CD4-positive, alpha-beta T cell treated with Interleukin-15 for 1 hour (primary cell): Measurements from ENCODE around the gene SRGAP2B.
"Not testable (repeated sequence)": the region's sequence is repeated elsewhere in the genome, so short reads cannot be mapped to it uniquely, and the experiment has no call there.

ENCODE experiments used
- DNase-seq: peaks from one replicate; pipeline ENCODE4 v3.0.0-alpha.2; 2020

The SRGAP2B gene

GRCh38 chr1:144889450-144890115 lies 205.5 kb downstream of the SRGAP2B start:
- DNase-seq = not testable (repeated sequence)

GRCh38 chr1:144883022-144883421 lies 212.1 kb downstream of the SRGAP2B start:
- DNase-seq = not testable (repeated sequence)

GRCh38 chr1:144882343-144882742 lies 212.8 kb downstream of the SRGAP2B start:
- not testable (repeated sequence) for DNase-seq

GRCh38 chr1:144858607-144859006 lies 236.5 kb downstream of the SRGAP2B start:
- DNase-seq = not testable (repeated sequence)
